SK-N-MC (cell line): ENCODE data around the gene CSF2RB.

Experiments used
- DNase-seq: peaks from one replicate; pipeline ENCODE4 v3.0.0-alpha.2; 2011; ENCODE audit warnings: low read depth, low spot score
- H3K27ac ChIP-seq: fragments of 200-600 bp; sonication (generic); 2 replicates; pipeline ENCODE4 v1.5.1; 2016; ENCODE audit warnings: mixed run types
- H3K36me3 ChIP-seq: fragments of 200-600 bp; sonication (generic); 2 replicates; pipeline ENCODE4 v1.6.1; 2017; ENCODE audit warnings: antibody characterized with exemption, low read length, mixed read lengths; ENCODE audit not compliant: insufficient read depth
- H3K4me3 ChIP-seq: fragments of 200-600 bp; sonication (generic); 2 replicates; pipeline ENCODE4 v1.5.1; 2016
- H3K9ac ChIP-seq: fragments of 200-600 bp; sonication (generic); 2 replicates; pipeline ENCODE4 v1.8.0; 2017; ENCODE audit warnings: mixed run types, mixed read lengths; ENCODE audit not compliant: insufficient read length
- H3K9me3 ChIP-seq: fragments of 200-600 bp; sonication (generic); 2 replicates; pipeline ENCODE4 v1.6.1; 2017; ENCODE audit warnings: low read depth, mild to moderate bottlenecking, antibody characterized with exemption, low read length, moderate library complexity, mixed read lengths
- EZH2 ChIP-seq: fragments of 200-600 bp; sonication (generic); IDR thresholded peaks from one replicate; pipeline ENCODE4 v1.6.1; 2017; ENCODE audit warnings: antibody characterized with exemption
- FOXP2 ChIP-seq: optimal IDR thresholded peaks from 2 replicates; pipeline ENCODE3; 2011; ENCODE audit warnings: mild to moderate bottlenecking, moderate library complexity; ENCODE audit not compliant: insufficient read depth; ENCODE audit errors: extremely low read length, control extremely low read depth
- POLR2AphosphoS5 ChIP-seq: IDR thresholded peaks from 2 replicates; pipeline ENCODE4 v1.6.1; 2012; ENCODE audit warnings: mild to moderate bottlenecking, low read depth, low read length, borderline replicate concordance

The CSF2RB gene

GRCh38 chr22:36913427-36914389 is at the start of gene CSF2RB:
TSS of gene CSF2RB (plus strand) at chr22:36913628. CDS start at chr22:36922208, 8,580 bp downstream.
- Histone ChIP-seq H3K36me3 (no peaks in the 10 kb centered on the region), H3K9ac (no peak within 1 kb of the TSS), H3K27ac (no peak within 1 kb of the TSS), H3K4me3 (no peak within 1 kb of the TSS), H3K9me3 (no peaks in the 10 kb centered on the region)
- TF ChIP-seq POLR2AphosphoS5: no peak
- no peak for TF ChIP-seq EZH2
- TF ChIP-seq FOXP2: no peak
- no peak for DNase-seq

- Histone ChIP-seq H3K27ac (no peak overlapping the region), H3K9ac (no peak overlapping the region), H3K4me3 (no peak overlapping the region), H3K36me3 (no peaks in the 10 kb centered on the region), H3K9me3 (no peaks in the 10 kb centered on the region)
- TF ChIP-seq EZH2 (no peak), POLR2AphosphoS5 (no peak), FOXP2 (no peak)
- no peak for DNase-seq
These were observed 49.4 kb upstream of the CSF2RB start for GRCh38 chr22:36863979-36864378.

GRCh38 chr22:36864454-36865215 is 48.8 kb upstream of the CSF2RB start:
- no peak overlapping the region for H3K9ac ChIP-seq
- H3K4me3 ChIP-seq: no peak overlapping the region
- no peaks in the 10 kb centered on the region for H3K36me3 ChIP-seq
- no peak for DNase-seq
- no peaks in the 10 kb centered on the region for H3K9me3 ChIP-seq
- no peak overlapping the region for H3K27ac ChIP-seq
- TF ChIP-seq FOXP2: no peak
- TF ChIP-seq POLR2AphosphoS5: no peak
- TF ChIP-seq EZH2: no peak

- Histone ChIP-seq H3K36me3 (no peaks in the 10 kb centered on the region), H3K4me3 (no peak overlapping the region), H3K9me3 (no peaks in the 10 kb centered on the region), H3K9ac (no peak overlapping the region), H3K27ac (no peak overlapping the region)
- no peak for DNase-seq
- TF ChIP-seq FOXP2: no peak
- no peak for TF ChIP-seq EZH2
- no peak for TF ChIP-seq POLR2AphosphoS5
These were observed 48.1 kb upstream of the CSF2RB start for GRCh38 chr22:36865346-36865745.

GRCh38 chr22:36867695-36868094 is 45.7 kb upstream of the CSF2RB start:
- Histone ChIP-seq H3K9me3 (no peaks in the 10 kb centered on the region), H3K4me3 (no peak overlapping the region), H3K27ac (no peak overlapping the region), H3K36me3 (no peaks in the 10 kb centered on the region), H3K9ac (no peak overlapping the region)
- DNase-seq: no peak
- TF ChIP-seq FOXP2 (no peak), POLR2AphosphoS5 (no peak), EZH2 (no peak)

- Histone ChIP-seq H3K36me3 (no peaks in the 10 kb centered on the region), H3K4me3 (no peak overlapping the region), H3K9me3 (no peaks in the 10 kb centered on the region), H3K27ac (no peak overlapping the region), H3K9ac (no peak overlapping the region)
- DNase-seq: no peak
- TF ChIP-seq POLR2AphosphoS5: no peak
- no peak for TF ChIP-seq FOXP2
- no peak for TF ChIP-seq EZH2
These were observed 44.8 kb upstream of the CSF2RB start for GRCh38 chr22:36868546-36869181.

- H3K9me3 ChIP-seq: no peaks in the 10 kb centered on the region
- no peaks in the 10 kb centered on the region for H3K36me3 ChIP-seq
- H3K9ac ChIP-seq: no peak overlapping the region
- DNase-seq: no peak
- TF ChIP-seq FOXP2: no peak
- TF ChIP-seq EZH2: no peak
- TF ChIP-seq POLR2AphosphoS5: no peak
- no peak overlapping the region for H3K27ac ChIP-seq
- H3K4me3 ChIP-seq: no peak overlapping the region
These were observed 43.2 kb upstream of the CSF2RB start for GRCh38 chr22:36870250-36870649.

GRCh38 chr22:36871669-36872081 is 41.8 kb upstream of the CSF2RB start:
- Histone ChIP-seq H3K4me3 (no peak overlapping the region), H3K9me3 (no peaks in the 10 kb centered on the region), H3K36me3 (no peaks in the 10 kb centered on the region), H3K27ac (no peak overlapping the region), H3K9ac (no peak overlapping the region)
- TF ChIP-seq POLR2AphosphoS5: no peak
- TF ChIP-seq EZH2: no peak
- no peak for TF ChIP-seq FOXP2
- DNase-seq: no peak
